Measurements from ENCODE around the gene FIBP.

GRCh38 chr11:65862191-65862735 lies 26.0 kb downstream of the FIBP start:
- TF ChIP-seq CTCF (conservative IDR thresholded peaks at IDR 0.05) (no peak), EZH2 (IDR thresholded peaks at IDR 0.05; ENCODE audit: low read depth) (no peak)

All from PC-9 (cell line).